A549 (cell line): Measurements from ENCODE around the gene UNC79. TPM values are rescaled to one million over a fixed set of nuclear protein-coding genes. Genes with fewer than 3 reads are reported as not detected.

Experiments
- ATAC-seq, 2 experiments: fragments of 200-7000 bp in 1 of 2; fragments of >200 bp in 1 of 2; cut with Nextera tagmentation in 1 of 2; cut with Tn5 transposase in 1 of 2; 3 replicates each; pipeline versions ENCODE4 v1.8.0 to v1.9.1; 2018 to 2020; ENCODE audit warnings: mild to moderate bottlenecking in 1 of 2, moderate library complexity in 1 of 2
- CTCF ChIA-PET: fragments of 300-600 bp; sonication (Branson Sonifier 250); formaldehyde crosslinking; extraction: SDS; loops from one replicate; lab custom pipeline; 2021; ENCODE audit warnings: antibody characterized with exemption, inconsistent platforms; lab: Yijun Ruan, JAX
- POLR2A ChIA-PET: fragments of 350-600 bp; formaldehyde crosslinking; extraction: SDS; loops from one replicate; lab custom pipeline; 2021; ENCODE audit warnings: antibody characterized with exemption, inconsistent platforms; lab: Yijun Ruan, JAX
- DNase-seq, 2 experiments: peaks; one replicate each; pipeline versions ENCODE4 v3.0.0 to v3.0.0-alpha.2; 2011 to 2016; ENCODE audit warnings: low read depth in 1 of 2, low spot score in 1 of 2
- FAIRE-seq: peaks from 2 replicates; lab custom pipeline; 2011; peaks lifted over from hg19 to GRCh38; lab: Jason Lieb, UNC
- H3K27ac ChIP-seq, 2 experiments: fragments of >200 bp; sonication (Bioruptor Twin); formaldehyde crosslinking; 3 replicates each; pipeline ENCODE4 v1.5.1; 2016 to 2017
- H3K4me1 ChIP-seq: fragments of >200 bp; sonication (Bioruptor Twin); formaldehyde crosslinking; 3 replicates; pipeline ENCODE4 v1.6.1; 2016
- H3K4me2 ChIP-seq: fragments of >200 bp; sonication (Bioruptor Twin); formaldehyde crosslinking; 3 replicates; pipeline ENCODE4 v1.6.1; 2016
- H3K4me3 ChIP-seq: fragments of >200 bp; sonication (Bioruptor Twin); formaldehyde crosslinking; 3 replicates; pipeline ENCODE4 v1.5.1; 2016
- H3K9me3 ChIP-seq: fragments of >200 bp; sonication (Bioruptor Twin); formaldehyde crosslinking; 3 replicates; pipeline ENCODE4 v1.6.1; 2016
- BCL3 ChIP-seq: fragments of >200 bp; sonication (Bioruptor Twin); formaldehyde crosslinking; IDR thresholded peaks from 3 replicates; pipeline ENCODE4 v1.6.1; 2016
- CHD2 ChIP-seq: fragments of 150-350 bp; IDR thresholded peaks from 2 replicates; pipeline ENCODE4 v1.6.1; 2014; ENCODE audit warnings: low read length; ENCODE audit not compliant: partially characterized antibody
- CHD4 ChIP-seq: fragments of 200-600 bp; sonication (generic); IDR thresholded peaks from 2 replicates; pipeline ENCODE4 v1.6.1; 2016; ENCODE audit warnings: antibody characterized with exemption, mild to moderate bottlenecking, borderline replicate concordance
- CTCF ChIP-seq: fragments of >200 bp; sonication (Bioruptor Twin); formaldehyde crosslinking; IDR thresholded peaks from 3 replicates; pipeline ENCODE4 v1.5.1; 2016
- E2F6 ChIP-seq: IDR thresholded peaks from 2 replicates; pipeline ENCODE4 v1.6.1; 2012; ENCODE audit warnings: low read depth, borderline replicate concordance
- EHF ChIP-seq: fragments of 250-450 bp; sonication (Bioruptor Pico); IDR thresholded peaks from 2 replicates; pipeline ENCODE4 v1.5.0; 2020; ENCODE audit warnings: mild to moderate bottlenecking
- EHMT2 ChIP-seq: fragments of 200-600 bp; sonication (generic); IDR thresholded peaks from 2 replicates; pipeline ENCODE4 v1.6.1; 2016; ENCODE audit warnings: antibody characterized with exemption, low read depth, mild to moderate bottlenecking, moderate library complexity
- EP300 ChIP-seq, 2 experiments: fragments of >200 bp; sonication (Bioruptor Twin); formaldehyde crosslinking; IDR thresholded peaks; 2 replicates in 1 of 2; 3 replicates in 1 of 2; pipeline ENCODE4 v1.6.1; 2016 to 2017
- ESRRA ChIP-seq: fragments of 150-350 bp; IDR thresholded peaks from 2 replicates; pipeline ENCODE4 v1.6.1; 2014; ENCODE audit warnings: mild to moderate bottlenecking, low read length, borderline replicate concordance
- FOSL2 ChIP-seq, 2 experiments: fragments of 450-650 bp in 1 of 2; fragments of >200 bp in 1 of 2; sonication (Bioruptor Twin) in 1 of 2; formaldehyde crosslinking; IDR thresholded peaks; 2 replicates each; pipeline versions ENCODE4 v1.5.0 to v1.6.1; 2016 to 2020; ENCODE audit warnings: mild to moderate bottlenecking in 1 of 2, moderate library complexity in 1 of 2
- FOXS1 ChIP-seq: fragments of 250-450 bp; sonication (Bioruptor Pico); IDR thresholded peaks from 2 replicates; pipeline ENCODE4 v1.5.0; 2020; ENCODE audit warnings: mild to moderate bottlenecking, moderate library complexity
- GATA3 ChIP-seq: IDR thresholded peaks from 2 replicates; pipeline ENCODE4 v1.6.1; 2012; ENCODE audit warnings: borderline replicate concordance
- HDAC2 ChIP-seq: fragments of 200-600 bp; sonication (generic); IDR thresholded peaks from 2 replicates; pipeline ENCODE4 v1.6.1; 2016
- HOXB5 ChIP-seq: fragments of 250-450 bp; sonication (Bioruptor Pico); IDR thresholded peaks from 2 replicates; pipeline ENCODE4 v1.5.0; 2020; ENCODE audit warnings: mild to moderate bottlenecking, moderate library complexity
- KDM1A ChIP-seq: fragments of 200-600 bp; sonication (generic); IDR thresholded peaks from 2 replicates; pipeline ENCODE4 v1.6.1; 2016; ENCODE audit warnings: low read depth, mild to moderate bottlenecking
- MAFK ChIP-seq: fragments of 450-650 bp; IDR thresholded peaks from 2 replicates; pipeline ENCODE4 v1.6.1; 2014; ENCODE audit not compliant: partially characterized antibody
- RAD21 ChIP-seq, 2 experiments: fragments of >200 bp in 1 of 2; sonication (Bioruptor Twin) in 1 of 2; formaldehyde crosslinking in 1 of 2; IDR thresholded peaks in 1 of 2; conservative IDR thresholded peaks in 1 of 2; 2 replicates in 1 of 2; 3 replicates in 1 of 2; pipeline ENCODE4 v1.6.1; 2012 to 2018; ENCODE audit warnings: inconsistent platforms in 1 of 2
- USF2 ChIP-seq: fragments of 450-650 bp; IDR thresholded peaks from 2 replicates; pipeline ENCODE4 v1.6.1; 2014; ENCODE audit warnings: antibody characterized with exemption
- ZFP36 ChIP-seq: fragments of 450-650 bp; IDR thresholded peaks from 2 replicates; pipeline ENCODE4 v1.6.1; 2014; ENCODE audit warnings: borderline replicate concordance; ENCODE audit not compliant: partially characterized antibody
- ZNF302 ChIP-seq: fragments of 250-450 bp; sonication (Bioruptor Pico); IDR thresholded peaks from 2 replicates; pipeline ENCODE4 v1.9.0; 2021; ENCODE audit warnings: inconsistent platforms, mild to moderate bottlenecking, moderate library complexity
- ZSCAN20 ChIP-seq: fragments of 250-450 bp; sonication (Bioruptor Pico); IDR thresholded peaks from 2 replicates; pipeline ENCODE4 v1.8.0; 2022; ENCODE audit warnings: mild to moderate bottlenecking, moderate library complexity
- WGBS: methylation state at CpG from one replicate; pipeline ENCODE4 v1.1.6; 2017; ENCODE audit errors: missing lambda C conversion rate; 5-methylcytosine and 5-hydroxymethylcytosine counted together
- polyA plus RNA-seq, 4 experiments: library from polyadenylated mRNA; depleted of rRNA in 3 of 4; stranded (reverse); fragments of >200 nt; fragmentation: RNase III in 1 of 4; extraction: RNeasy Plus Mini Kit Qiagen cat#74134 plus additional on column Dnase treatment in 1 of 4; gene quantifications; 2 replicates in 3 of 4; 3 replicates in 1 of 4; pipeline ENCODE4 v1.2.3, GENCODE V29; 2011 to 2017

UNC79 gene
- polyA plus RNA-seq, 2 of the 4 experiments (the other 2 are of a cell fraction) = 0.01 TPM

- WGBS = 47% methylated on average over 3 of the region's 4 CpGs
- CTCF ChIA-PET = no interaction called here
These were observed 322.3 kb downstream of the UNC79 start for GRCh38 chr14:93752980-93753561.

GRCh38 chr14:93753647-93754046, 322.9 kb downstream of the UNC79 start:
- Histone ChIP-seq H3K4me3 (no peak overlapping the region), H3K9me3 (no peaks in the 10 kb centered on the region), H3K4me1 (no peaks in the 10 kb centered on the region), H3K27ac (no peak overlapping the region), H3K4me2 (no peak overlapping the region)
- POLR2A ChIA-PET = no interaction called here
- DNase-seq (no peak), FAIRE-seq (no peak), ATAC-seq (no peak)
- WGBS = 51% methylated on average over 8 of the region's 8 CpGs
- CTCF ChIA-PET = no interaction called here
- TF ChIP-seq USF2 = no peak
- no peak for TF ChIP-seq EHF (CRISPR knock-in tag)
- no peak for TF ChIP-seq BCL3
- TF ChIP-seq CTCF = no peak
- no peak for TF ChIP-seq ZFP36
- no peak for TF ChIP-seq EP300 (IDR thresholded peaks at IDR 0.05)
- TF ChIP-seq ESRRA = no peak
- no peak for TF ChIP-seq FOXS1
- no peak for TF ChIP-seq HOXB5 (CRISPR knock-in tag)
- TF ChIP-seq ZSCAN20 (CRISPR knock-in tag) = no peak
- TF ChIP-seq GATA3 = no peak
- no peak for TF ChIP-seq KDM1A
- TF ChIP-seq HDAC2 = no peak
- TF ChIP-seq FOSL2 (IDR thresholded peaks at IDR 0.05) = no peak
- TF ChIP-seq FOSL2 (CRISPR knock-in tag; IDR thresholded peaks at IDR 0.05) = no peak

More at GRCh38 chr14:93752980-93753561, 322.3 kb downstream of the UNC79 start:
- POLR2A ChIA-PET = no interaction called here
- FAIRE-seq (no peak), DNase-seq (no peak), ATAC-seq (no peak)
- no peak overlapping the region for H3K27ac ChIP-seq
- TF ChIP-seq EHMT2 (no peak), ZNF302 (CRISPR knock-in tag) (no peak), CHD4 (no peak), EP300 (IDR thresholded peaks at IDR 0.05) (no peak), CHD2 (no peak), MAFK (no peak), E2F6 (no peak), RAD21 (conservative IDR thresholded peaks at IDR 0.05 in 1 of 2, IDR thresholded peaks at IDR 0.05 in 1 of 2) (no peak)
- no peaks in the 10 kb centered on the region for H3K9me3 ChIP-seq
- no peak overlapping the region for H3K4me3 ChIP-seq
- H3K4me2 ChIP-seq = no peak overlapping the region
- no peaks in the 10 kb centered on the region for H3K4me1 ChIP-seq
